ENCODE data around the gene MAN2A2.
"Not testable (repeated sequence)": the region's sequence is repeated elsewhere in the genome, so short reads cannot be mapped to it uniquely, and the experiment has no call there.

Gene MAN2A2

DNA sequence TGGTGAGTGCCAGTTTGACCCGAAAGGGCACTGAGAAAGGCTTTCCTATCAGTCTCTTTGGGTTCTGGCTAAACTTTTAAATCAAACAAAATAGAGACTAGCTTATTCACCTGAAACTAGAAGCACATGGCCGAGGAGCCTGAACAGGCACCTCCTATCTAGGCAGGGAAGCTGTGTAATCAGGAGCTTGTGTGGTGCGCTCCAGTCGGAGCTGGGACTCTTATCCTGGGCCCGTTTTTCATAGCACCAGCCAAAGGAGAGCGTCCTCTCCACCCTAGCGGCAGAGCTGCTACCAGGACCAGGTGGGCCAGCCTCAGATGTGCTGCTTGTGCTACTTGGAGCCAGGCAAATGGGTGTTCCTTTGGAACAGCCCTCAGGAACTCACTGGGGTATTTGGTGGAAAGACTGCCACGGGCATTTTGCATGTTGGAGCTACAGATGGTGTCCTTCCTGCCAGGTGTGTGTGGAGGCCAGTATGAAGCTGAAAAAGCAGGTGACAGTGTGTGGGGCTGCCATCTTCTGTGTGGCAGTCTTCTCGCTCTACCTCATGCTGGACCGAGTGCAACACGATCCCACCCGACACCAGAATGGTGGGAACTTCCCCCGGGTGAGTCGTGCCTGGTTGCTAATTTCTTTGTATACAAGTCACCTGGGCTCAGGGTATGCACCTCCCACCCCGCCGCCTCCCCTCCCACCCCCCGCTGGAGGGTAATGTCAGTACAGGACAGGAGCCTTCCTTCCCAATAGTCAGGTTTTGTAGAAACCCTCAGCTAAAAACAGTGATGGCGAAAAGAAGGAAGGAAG, 833 bp downstream of the MAN2A2 start:
- no peaks in the 10 kb centered on the region for H3K27me3 Mint-ChIP-seq
- no peaks in the 10 kb centered on the region for H3K9me3 Mint-ChIP-seq
- ATAC-seq, result no peak
- peak overlapping the region; percentile 86 for H3K4me3 Mint-ChIP-seq
- H3K27ac Mint-ChIP-seq, result peak overlapping the region; percentile 91
- H3K4me1 Mint-ChIP-seq, result peaks cover 44% of the 10 kb centered on the region
- peaks cover 36% of the 10 kb centered on the region for H3K36me3 Mint-ChIP-seq

DNA sequence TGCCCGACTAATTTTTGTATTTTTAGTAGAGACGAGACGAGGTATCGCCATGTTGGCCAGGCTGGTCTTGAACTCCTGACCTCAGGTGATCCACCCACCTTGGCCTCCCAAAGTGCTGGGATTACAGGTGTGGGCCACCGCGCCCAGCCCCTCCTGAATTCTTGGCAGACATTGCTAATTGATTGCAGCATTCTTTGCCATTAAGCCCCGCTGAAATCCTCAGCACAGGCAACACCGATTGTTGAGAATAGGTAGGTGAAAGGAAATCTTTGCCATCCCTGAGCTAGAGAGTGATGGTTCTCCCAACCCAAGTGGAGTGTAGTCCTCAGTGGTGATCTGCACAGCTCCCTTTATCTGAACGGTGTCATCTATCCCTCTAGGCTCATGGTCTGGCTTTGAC, 1.6 kb downstream of the MAN2A2 start:
- ATAC-seq, result no peak
- peaks cover 44% of the 10 kb centered on the region for H3K4me1 Mint-ChIP-seq
- no peak overlapping the region for H3K27ac Mint-ChIP-seq
- H3K9me3 Mint-ChIP-seq, result no peaks in the 10 kb centered on the region
- H3K4me3 Mint-ChIP-seq, result no peak overlapping the region
- peaks cover 44% of the 10 kb centered on the region for H3K36me3 Mint-ChIP-seq
- H3K27me3 Mint-ChIP-seq, result no peaks in the 10 kb centered on the region

DNA sequence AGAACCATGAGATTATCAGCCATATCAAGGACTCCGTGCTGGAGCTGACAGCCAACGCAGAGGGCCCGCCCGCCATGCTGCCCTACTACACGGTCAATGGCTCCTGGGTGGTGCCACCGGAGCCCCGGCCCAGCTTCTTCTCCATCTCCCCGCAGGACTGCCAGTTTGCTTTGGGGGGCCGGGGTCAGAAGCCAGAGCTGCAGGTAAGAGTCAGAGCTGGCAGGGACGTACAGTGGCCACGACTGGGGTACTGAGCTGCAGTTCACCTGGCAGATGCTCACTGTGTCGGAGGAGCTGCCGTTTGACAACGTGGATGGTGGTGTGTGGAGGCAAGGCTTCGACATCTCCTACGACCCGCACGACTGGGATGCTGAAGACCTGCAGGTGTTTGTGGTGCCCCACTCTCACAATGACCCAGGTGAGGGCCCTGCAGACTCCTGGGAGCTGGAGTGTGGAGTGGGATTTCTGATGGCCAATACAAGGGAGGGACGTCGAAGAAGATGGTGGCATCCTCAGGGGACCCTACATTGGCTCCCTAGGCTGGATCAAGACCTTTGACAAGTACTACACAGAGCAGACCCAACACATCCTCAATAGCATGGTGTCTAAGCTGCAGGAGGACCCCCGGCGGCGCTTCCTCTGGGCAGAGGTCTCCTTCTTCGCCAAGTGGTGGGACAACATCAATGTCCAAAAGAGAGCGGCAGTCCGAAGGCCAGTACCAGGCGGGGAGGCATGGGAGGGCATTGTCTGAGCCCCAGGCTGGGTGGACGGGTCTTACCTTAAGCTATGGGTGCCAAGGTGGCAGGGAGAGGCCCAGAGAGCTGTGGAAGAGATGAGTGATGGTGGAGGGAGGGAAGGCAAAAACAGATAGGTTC, 2.4 kb downstream of the MAN2A2 start:
- H3K9me3 Mint-ChIP-seq, result no peaks in the 10 kb centered on the region
- peaks cover 39% of the 10 kb centered on the region for H3K4me1 Mint-ChIP-seq
- H3K27ac Mint-ChIP-seq, result peak overlapping the region; percentile 26
- no peak overlapping the region for H3K4me3 Mint-ChIP-seq
- H3K27me3 Mint-ChIP-seq, result no peaks in the 10 kb centered on the region
- ATAC-seq, result no peak
- peaks cover 52% of the 10 kb centered on the region for H3K36me3 Mint-ChIP-seq

DNA sequence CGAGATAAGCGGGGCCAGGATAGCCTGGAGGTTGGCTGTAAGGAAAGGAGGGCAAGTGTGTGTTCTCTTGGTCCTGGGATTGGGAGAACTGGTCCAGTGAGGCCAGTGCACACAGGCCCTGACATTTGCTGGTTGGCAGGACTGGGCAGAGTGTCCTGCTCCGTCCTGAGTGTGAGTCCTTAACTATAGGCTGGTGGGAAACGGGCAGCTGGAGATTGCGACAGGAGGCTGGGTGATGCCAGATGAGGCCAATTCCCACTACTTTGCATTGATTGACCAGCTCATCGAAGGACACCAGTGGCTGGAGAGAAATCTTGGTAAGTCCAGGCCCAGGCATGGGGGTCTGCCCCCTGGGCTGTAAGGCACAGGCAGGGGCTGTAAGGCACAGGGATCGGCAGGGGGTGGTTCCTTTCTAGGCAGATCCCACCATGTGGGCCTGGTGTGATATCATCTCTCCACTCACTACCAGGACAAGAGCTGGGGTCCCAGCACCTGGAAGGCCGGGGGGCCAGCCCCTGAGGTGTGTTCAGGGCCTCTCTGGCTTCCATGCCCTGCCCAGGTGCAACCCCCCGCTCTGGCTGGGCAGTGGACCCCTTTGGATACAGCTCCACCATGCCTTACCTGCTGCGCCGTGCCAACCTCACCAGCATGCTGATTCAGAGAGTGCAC, 3.2 kb downstream of the MAN2A2 start:
- Mint-ChIP-seq H3K9me3 (no peaks in the 10 kb centered on the region), H3K36me3 (peaks cover 59% of the 10 kb centered on the region), H3K27me3 (no peaks in the 10 kb centered on the region), H3K4me3 (no peak overlapping the region), H3K4me1 (peaks cover 35% of the 10 kb centered on the region), H3K27ac (no peak overlapping the region)
- no peak for ATAC-seq

DNA sequence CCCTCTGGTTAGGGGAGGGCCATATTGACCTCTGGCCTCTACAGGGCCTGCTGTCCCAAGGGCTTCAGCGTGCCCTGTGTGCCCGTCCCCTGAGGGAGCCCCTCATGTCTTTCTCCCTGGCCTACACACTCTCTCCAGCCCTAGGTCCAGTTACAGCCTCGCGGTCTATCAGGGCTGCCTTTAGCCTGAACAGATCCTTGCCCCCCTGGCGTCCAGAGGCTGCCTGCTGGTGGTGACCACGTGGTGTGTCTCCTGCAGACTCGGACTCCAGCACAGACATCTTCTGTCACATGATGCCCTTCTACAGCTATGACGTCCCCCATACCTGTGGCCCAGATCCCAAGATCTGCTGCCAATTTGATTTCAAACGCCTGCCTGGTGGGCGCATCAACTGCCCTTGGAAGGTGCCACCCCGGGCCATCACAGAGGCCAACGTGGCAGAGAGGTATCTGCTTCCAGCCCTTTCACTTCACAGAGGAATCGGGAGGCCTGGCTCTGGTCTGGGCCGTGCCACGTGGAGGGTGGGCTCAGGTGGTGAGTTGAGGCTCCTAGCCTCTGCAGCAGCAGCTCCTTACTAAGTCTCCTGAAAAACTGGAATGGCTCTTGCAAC, 4.1 kb downstream of the MAN2A2 start:
- H3K27ac Mint-ChIP-seq, result no peak overlapping the region
- H3K4me3 Mint-ChIP-seq, result no peak overlapping the region
- no peak for ATAC-seq
- H3K9me3 Mint-ChIP-seq, result no peaks in the 10 kb centered on the region
- H3K4me1 Mint-ChIP-seq, result peaks cover 26% of the 10 kb centered on the region
- H3K36me3 Mint-ChIP-seq, result peaks cover 64% of the 10 kb centered on the region
- H3K27me3 Mint-ChIP-seq, result no peaks in the 10 kb centered on the region

DNA sequence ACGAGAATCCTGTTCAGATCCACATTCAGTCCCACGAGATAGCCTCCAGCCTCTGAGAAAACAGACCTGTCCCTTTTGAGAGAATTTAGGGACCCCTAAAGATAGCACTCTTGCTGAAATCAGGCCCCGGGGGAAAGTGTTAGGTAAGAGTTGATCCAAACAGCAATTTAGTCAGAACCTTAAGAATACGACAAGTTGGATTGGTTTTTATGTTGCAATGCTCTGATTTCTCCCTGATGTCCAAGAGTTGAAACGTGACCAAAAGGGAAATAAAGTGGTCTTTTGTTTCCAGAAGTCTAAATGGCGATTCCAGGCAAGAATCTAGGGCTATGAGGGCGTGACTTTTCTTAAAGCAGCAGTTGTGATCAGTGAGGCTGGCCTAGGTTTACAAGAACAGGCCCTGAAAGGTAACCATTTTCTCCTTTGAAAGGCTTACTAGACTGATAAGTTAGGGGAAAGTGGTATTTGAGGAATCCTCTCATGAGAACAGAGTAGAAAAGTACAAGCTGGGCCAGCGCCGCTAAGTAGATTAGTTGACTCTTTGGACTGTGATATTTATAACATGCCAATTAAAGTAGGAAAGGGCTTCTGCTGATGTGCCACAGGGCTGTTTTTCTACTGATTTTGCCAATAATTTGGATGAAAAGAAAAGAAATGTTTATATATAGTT, 4.9 kb downstream of the MAN2A2 start:
- Mint-ChIP-seq H3K9me3 (no peaks in the 10 kb centered on the region), H3K27ac (no peak overlapping the region), H3K4me3 (no peak overlapping the region), H3K36me3 (peaks cover 72% of the 10 kb centered on the region), H3K4me1 (peaks cover 26% of the 10 kb centered on the region), H3K27me3 (no peaks in the 10 kb centered on the region)
- ATAC-seq, result no peak

DNA sequence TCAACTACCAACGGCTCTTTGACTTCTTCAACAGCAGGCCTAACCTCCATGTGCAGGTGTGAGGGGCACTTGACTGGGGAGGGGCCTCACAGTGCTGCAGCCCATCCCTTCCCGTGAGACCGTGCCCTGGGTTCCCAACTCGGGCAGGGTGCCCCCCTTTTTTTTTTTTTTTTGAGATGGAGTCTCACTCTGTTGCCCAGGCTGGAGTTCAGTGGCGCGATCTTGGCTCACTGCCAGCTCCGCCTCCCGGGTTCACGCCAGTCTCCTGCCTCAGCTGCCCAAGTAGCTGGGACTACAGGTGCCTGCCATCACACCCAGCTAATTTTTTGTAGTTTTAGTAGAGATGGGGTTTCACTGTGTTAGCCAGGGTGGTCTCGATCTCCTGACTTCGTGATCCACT, 6.3 kb downstream of the MAN2A2 start:
- not testable (repeated sequence) for H3K27ac Mint-ChIP-seq, H3K27me3 Mint-ChIP-seq, H3K4me3 Mint-ChIP-seq, H3K9me3 Mint-ChIP-seq, ATAC-seq
- peaks cover 86% of the 10 kb centered on the region for H3K36me3 Mint-ChIP-seq
- H3K4me1 Mint-ChIP-seq, result peaks cover 16% of the 10 kb centered on the region

DNA sequence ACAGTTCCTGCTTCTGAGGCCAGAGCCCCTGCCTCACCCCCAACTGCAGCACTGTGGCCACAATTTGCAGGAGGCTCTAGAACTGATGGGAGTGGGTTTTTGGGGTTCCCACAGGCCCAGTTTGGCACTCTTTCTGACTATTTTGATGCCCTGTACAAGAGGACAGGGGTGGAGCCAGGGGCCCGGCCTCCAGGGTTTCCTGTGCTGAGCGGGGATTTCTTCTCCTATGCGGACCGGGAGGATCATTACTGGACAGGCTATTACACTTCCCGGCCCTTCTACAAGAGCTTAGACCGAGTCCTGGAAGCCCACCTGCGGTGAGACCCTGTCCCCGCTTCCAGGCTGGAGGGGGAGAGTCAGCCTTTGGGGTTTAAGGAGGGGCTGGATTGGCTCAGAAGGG, 6.9 kb downstream of the MAN2A2 start:
- H3K4me1 Mint-ChIP-seq, result peaks cover 16% of the 10 kb centered on the region
- H3K27ac Mint-ChIP-seq, result no peak overlapping the region
- no peaks in the 10 kb centered on the region for H3K9me3 Mint-ChIP-seq
- H3K36me3 Mint-ChIP-seq, result peaks cover 87% of the 10 kb centered on the region
- ATAC-seq, result no peak
- H3K27me3 Mint-ChIP-seq, result no peaks in the 10 kb centered on the region
- no peak overlapping the region for H3K4me3 Mint-ChIP-seq

DNA sequence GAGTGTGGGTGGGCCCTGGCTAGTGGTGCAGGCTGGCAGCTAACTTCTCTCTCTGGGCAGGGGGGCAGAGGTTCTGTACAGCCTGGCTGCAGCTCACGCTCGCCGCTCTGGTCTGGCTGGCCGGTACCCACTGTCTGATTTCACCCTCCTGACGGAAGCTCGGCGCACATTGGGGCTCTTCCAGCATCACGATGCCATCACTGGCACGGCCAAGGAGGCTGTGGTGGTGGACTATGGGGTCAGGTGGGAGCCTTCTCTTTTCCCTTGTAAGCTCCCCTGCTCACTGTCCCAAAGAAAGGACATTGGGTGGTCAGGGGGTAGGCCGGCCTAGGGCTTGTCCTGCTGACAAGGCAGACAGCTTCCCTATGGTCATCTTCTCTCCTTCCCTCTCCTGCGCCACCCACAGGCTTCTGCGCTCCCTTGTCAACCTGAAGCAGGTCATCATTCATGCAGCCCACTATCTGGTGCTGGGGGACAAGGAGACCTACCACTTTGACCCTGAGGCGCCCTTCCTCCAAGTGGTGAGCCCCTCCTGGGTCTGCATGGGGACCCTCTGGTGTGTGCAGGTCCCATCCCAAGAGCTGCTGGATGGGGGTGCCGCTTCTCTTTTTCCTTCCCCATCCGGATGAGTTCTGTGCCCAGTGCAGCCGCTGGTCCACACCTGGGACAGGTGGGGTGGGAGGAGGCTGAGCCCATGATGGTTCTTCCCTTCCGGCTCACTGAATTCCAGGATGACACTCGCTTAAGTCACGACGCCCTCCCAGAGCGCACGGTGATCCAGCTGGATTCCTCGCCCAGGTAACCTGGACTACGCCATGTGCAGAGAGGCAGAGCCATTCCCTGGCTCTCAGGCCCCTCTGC, 7.6 kb downstream of the MAN2A2 start:
- Mint-ChIP-seq H3K9me3 (no peaks in the 10 kb centered on the region), H3K27ac (no peak overlapping the region), H3K4me1 (peaks cover 13% of the 10 kb centered on the region), H3K4me3 (no peak overlapping the region), H3K27me3 (no peaks in the 10 kb centered on the region), H3K36me3 (peaks cover 87% of the 10 kb centered on the region)
- no peak for ATAC-seq

DNA sequence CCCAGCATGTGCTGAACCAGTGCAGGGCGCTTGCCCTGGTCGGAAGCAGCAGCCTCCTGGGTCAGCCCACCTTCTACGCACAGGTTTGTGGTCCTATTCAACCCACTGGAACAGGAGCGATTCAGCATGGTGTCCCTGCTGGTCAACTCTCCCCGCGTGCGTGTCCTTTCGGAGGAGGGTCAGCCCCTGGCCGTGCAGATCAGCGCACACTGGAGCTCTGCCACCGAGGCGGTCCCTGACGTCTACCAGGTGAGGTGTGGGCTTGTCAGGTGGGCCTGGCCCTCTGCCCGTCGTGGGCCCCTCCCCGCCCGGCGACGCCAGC, 8.2 kb downstream of the MAN2A2 start:
- Mint-ChIP-seq H3K4me1 (peaks cover 11% of the 10 kb centered on the region), H3K9me3 (no peaks in the 10 kb centered on the region), H3K36me3 (peaks cover 87% of the 10 kb centered on the region), H3K4me3 (no peak overlapping the region), H3K27ac (no peak overlapping the region), H3K27me3 (no peaks in the 10 kb centered on the region)
- ATAC-seq, result no peak

DNA sequence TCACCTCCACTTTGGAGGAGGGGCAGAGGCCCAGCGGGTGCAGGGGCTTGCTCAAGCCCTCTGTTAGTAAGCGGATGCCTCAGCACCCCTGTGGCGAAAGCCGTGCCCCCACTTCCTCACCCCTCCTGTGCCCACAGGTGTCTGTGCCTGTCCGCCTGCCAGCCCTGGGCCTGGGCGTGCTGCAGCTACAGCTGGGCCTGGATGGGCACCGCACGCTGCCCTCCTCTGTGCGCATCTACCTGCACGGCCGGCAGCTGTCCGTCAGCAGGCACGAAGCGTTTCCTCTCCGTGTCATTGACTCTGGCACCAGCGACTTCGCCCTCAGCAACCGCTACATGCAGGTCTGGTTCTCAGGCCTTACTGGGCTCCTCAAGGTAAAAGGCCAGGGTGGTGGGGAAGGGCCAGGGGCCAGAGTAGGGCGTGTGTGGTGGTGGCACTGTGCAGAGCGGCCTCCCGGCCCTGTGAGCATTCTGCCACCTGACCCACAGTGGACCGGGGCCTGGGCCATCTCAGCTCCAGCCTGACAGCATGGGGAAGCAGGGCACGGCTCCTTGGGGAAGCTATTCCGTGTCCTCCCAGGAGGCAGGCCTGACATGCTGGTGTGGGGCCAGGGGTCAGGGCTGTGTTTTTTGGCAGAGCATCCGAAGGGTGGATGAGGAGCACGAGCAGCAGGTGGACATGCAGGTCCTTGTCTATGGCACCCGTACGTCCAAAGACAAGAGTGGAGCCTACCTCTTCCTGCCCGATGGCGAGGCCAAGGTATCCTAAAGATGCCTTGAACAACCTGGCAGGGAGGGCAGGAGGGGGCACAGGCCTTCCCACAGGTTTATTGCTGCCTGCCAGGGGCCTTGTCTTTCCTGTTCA, 9.0 kb downstream of the MAN2A2 start:
- no peak for ATAC-seq
- no peak overlapping the region for H3K27ac Mint-ChIP-seq
- H3K4me1 Mint-ChIP-seq, result peaks cover 8% of the 10 kb centered on the region
- H3K36me3 Mint-ChIP-seq, result peaks cover 87% of the 10 kb centered on the region
- no peak overlapping the region for H3K4me3 Mint-ChIP-seq
- H3K27me3 Mint-ChIP-seq, result no peaks in the 10 kb centered on the region
- H3K9me3 Mint-ChIP-seq, result no peaks in the 10 kb centered on the region

DNA sequence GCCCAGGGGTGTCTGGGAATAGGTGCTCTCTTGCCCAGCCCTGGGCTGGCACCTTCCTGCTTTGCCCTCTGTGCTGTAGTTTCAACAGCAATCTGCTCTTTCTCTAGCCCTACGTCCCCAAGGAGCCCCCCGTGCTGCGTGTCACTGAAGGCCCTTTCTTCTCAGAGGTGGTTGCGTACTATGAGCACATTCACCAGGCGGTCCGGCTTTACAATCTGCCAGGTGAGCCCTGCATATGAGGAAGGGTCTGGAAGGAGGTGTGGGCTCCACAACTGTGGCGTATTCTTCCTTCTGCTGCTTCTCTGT, 9.6 kb downstream of the MAN2A2 start:
- peaks cover 87% of the 10 kb centered on the region for H3K36me3 Mint-ChIP-seq
- H3K4me1 Mint-ChIP-seq, result peaks cover 8% of the 10 kb centered on the region
- no peaks in the 10 kb centered on the region for H3K9me3 Mint-ChIP-seq
- no peak overlapping the region for H3K4me3 Mint-ChIP-seq
- no peak overlapping the region for H3K27ac Mint-ChIP-seq
- no peak for ATAC-seq
- no peaks in the 10 kb centered on the region for H3K27me3 Mint-ChIP-seq

DNA sequence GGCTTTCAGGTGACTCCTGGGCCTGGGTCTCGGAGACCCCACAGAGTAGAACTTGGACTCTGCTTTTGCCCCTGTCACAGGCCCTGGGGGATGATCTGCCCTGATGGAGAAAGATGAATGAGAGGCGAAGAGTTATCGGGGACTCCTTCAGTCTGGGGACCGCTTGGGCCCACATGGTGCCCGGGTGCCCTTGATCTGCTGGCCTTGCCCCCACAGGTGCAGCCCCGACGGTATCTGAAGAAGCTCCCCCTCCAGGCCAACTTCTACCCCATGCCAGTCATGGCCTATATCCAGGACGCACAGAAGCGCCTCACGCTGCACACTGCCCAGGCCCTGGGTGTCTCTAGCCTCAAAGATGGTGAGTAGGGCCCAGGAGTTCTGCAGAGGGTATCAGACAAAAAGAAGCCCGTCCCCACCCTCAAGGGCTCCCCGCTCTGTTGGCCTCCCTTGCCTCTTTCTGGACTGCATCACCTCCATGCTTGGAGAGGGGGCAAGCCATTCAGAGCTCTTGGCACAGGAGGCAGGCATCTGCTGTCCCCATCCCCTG, 10.4 kb downstream of the MAN2A2 start:
- no peak for ATAC-seq
- no peak overlapping the region for H3K4me3 Mint-ChIP-seq
- no peaks in the 10 kb centered on the region for H3K9me3 Mint-ChIP-seq
- H3K36me3 Mint-ChIP-seq, result peaks cover 90% of the 10 kb centered on the region
- H3K4me1 Mint-ChIP-seq, result peaks cover 8% of the 10 kb centered on the region
- H3K27me3 Mint-ChIP-seq, result no peaks in the 10 kb centered on the region
- no peak overlapping the region for H3K27ac Mint-ChIP-seq

All from stimulated activated memory B cell treated with anti-CD40 and anti-IgM and Interleukin-4, amounts not matched to agents 10 μg/mL and 1 μg/mL and 100 μg/mL, for 72 hours (primary cell).